CD4-positive, alpha-beta T cell (primary cell): ENCODE results near the gene SYNGAP1. TPM values are rescaled to one million over a fixed set of nuclear protein-coding genes. Genes with fewer than 3 reads are reported as not detected.
"Not testable (repeated sequence)": the region's sequence is repeated elsewhere in the genome, so short reads cannot be mapped to it uniquely, and the experiment has no call there.

Source experiments
- ATAC-seq: fragments of 200-7000 bp; cut with Tn5 transposase; one replicate; pipeline ENCODE4 v1.10.0; 2022; ENCODE audit warnings: mild to moderate bottlenecking; ENCODE audit not compliant: poor library complexity
- CTCF ChIA-PET: fragments of 350-600 bp; sonication (Branson Sonifier 250); formaldehyde crosslinking; loops from one replicate; lab custom pipeline; 2021; ENCODE audit warnings: antibody characterized with exemption, inconsistent platforms; lab: Charles Lee
- POLR2A ChIA-PET: fragments of 350-600 bp; sonication (Branson Sonifier 250); formaldehyde crosslinking; loops from one replicate; lab custom pipeline; 2021; ENCODE audit warnings: antibody characterized with exemption, inconsistent platforms; lab: Charles Lee
- DNase-seq, 14 experiments: peaks; one replicate each; pipeline ENCODE4 v3.0.0-alpha.2; 2013 to 2020; ENCODE audit warnings: mixed read lengths in 2 of 14
- H3K27ac ChIP-seq, 2 donors: one replicate each; pipeline versions ENCODE4 v1.5.1 to v1.7.0; 2013; ENCODE audit warnings: low read length in 2 of 2, low read depth in 1 of 2, mild to moderate bottlenecking in 1 of 2
- H3K27me3 ChIP-seq, 2 experiments: 1 replicate in 1 of 2; 2 replicates in 1 of 2; pipeline versions ENCODE4 v1.6.1 to v1.7.0; 2013; ENCODE audit warnings: low read length in 2 of 2, control low read depth in 1 of 2, mild to moderate bottlenecking in 1 of 2, moderate library complexity in 1 of 2; ENCODE audit not compliant: insufficient read depth in 2 of 2, control insufficient read depth in 1 of 2
- H3K36me3 ChIP-seq: one replicate; pipeline ENCODE4 v1.6.1; 2013; ENCODE audit warnings: low read length, control low read depth; ENCODE audit not compliant: insufficient read depth
- H3K4me1 ChIP-seq: one replicate; pipeline ENCODE4 v1.6.1; 2013; ENCODE audit warnings: low read length, control low read depth; ENCODE audit not compliant: insufficient read depth
- H3K4me3 ChIP-seq: one replicate; pipeline ENCODE4 v1.5.1; 2013; ENCODE audit warnings: mild to moderate bottlenecking, low read length, moderate library complexity
- H3K9me3 ChIP-seq, 2 experiments: 1 replicate in 1 of 2; 2 replicates in 1 of 2; pipeline versions ENCODE4 v1.6.1 to v1.7.0; 2013; ENCODE audit warnings: low read length in 2 of 2, mild to moderate bottlenecking in 2 of 2, control low read depth in 1 of 2, moderate library complexity in 1 of 2; ENCODE audit not compliant: control insufficient read depth in 1 of 2, insufficient read depth in 1 of 2
- H3K27ac Mint-ChIP-seq: one replicate; pipeline ENCODE4 v1.8.0; 2020; ENCODE audit warnings: mixed read lengths
- H3K27me3 Mint-ChIP-seq: one replicate; pipeline ENCODE4 v1.8.0; 2021; ENCODE audit warnings: mixed read lengths
- H3K36me3 Mint-ChIP-seq: one replicate; pipeline ENCODE4 v1.8.0; 2021; ENCODE audit warnings: low read depth, mixed read lengths
- H3K4me1 Mint-ChIP-seq: one replicate; pipeline ENCODE4 v1.8.0; 2021; ENCODE audit warnings: low read depth, mixed read lengths
- H3K4me3 Mint-ChIP-seq: one replicate; pipeline ENCODE4 v1.8.0; 2020; ENCODE audit warnings: mild to moderate bottlenecking, mixed read lengths
- H3K9me3 Mint-ChIP-seq: one replicate; pipeline ENCODE4 v1.8.0; 2020; ENCODE audit warnings: mixed read lengths
- CTCF ChIP-seq: fragments of 200-600 bp; IDR thresholded peaks from one replicate; pipeline ENCODE4 v1.8.0; 2022; ENCODE audit warnings: antibody characterized with exemption, mild to moderate bottlenecking
- intact Hi-C, 2 experiments: fragments of 100-400 bp; cut with DNase I in 1 of 2; cut with micrococcal nuclease in 1 of 2; formaldehyde crosslinking; loops; one replicate each; pipeline versions ENCODE4 v1.15.1 to v1.9.0; 2023 to 2025; cut with DNase I, micrococcal nuclease
- total RNA-seq, 174 experiments: library from RNA in 2 of 174; stranded (reverse) in 2 of 174; gene quantifications; one replicate each; pipeline ENCODE4 v1.2.3 and lab custom pipeline; 2021 to 2026

Gene SYNGAP1
- total RNA-seq, 2 experiments from 2014 or later = 62.4 to 63.8 TPM

GRCh38 chr6:33377171-33377570 lies 42.7 kb upstream of the SYNGAP1 start:
- intact Hi-C loops = loop anchor here in 1 of 2 experiments (10.0 kb wide), 1 partner anchor 232 kb away; no protein-coding TSS in a partner anchor
- ChIA-PET POLR2A (no interaction called here), CTCF (no interaction called here)

DNA sequence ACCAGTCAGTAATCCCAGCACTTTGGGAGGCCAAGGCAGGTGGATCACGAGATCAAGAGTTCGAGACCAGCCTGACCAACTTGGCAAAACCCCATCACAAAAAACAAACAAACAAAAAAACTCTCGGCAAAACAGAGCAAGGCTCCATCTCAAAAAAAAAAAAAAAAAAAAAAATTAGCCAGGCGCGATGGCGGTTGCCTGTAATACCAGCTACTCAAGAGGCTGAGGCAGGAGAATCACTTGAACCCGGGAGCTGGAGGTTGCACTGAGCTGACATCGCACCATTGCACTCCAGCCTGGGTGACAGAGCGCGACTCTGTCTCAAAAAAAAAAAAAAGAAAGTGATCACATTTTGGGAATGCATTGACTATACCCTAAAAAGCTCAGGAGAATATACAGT lies 40.7 kb upstream of the SYNGAP1 start:
- H3K27me3 Mint-ChIP-seq, H3K36me3 ChIP-seq, H3K27me3 ChIP-seq, H3K9me3 ChIP-seq, H3K36me3 Mint-ChIP-seq, H3K27ac ChIP-seq, H3K4me3 ChIP-seq, DNase-seq, H3K4me1 ChIP-seq, H3K4me3 Mint-ChIP-seq, H3K9me3 Mint-ChIP-seq, H3K4me1 Mint-ChIP-seq, ATAC-seq, H3K27ac Mint-ChIP-seq: not testable (repeated sequence)
- POLR2A ChIA-PET = interaction anchor here (0.7 kb wide), 1 partner anchor 75 kb away, joined by 4 read pairs; no protein-coding TSS in a partner anchor
- CTCF ChIA-PET = interaction anchor here (0.7 to 1.1 kb wide), 3 partner anchors 38 to 213 kb away, joined by 3 read pairs; no protein-coding TSS in a partner anchor
- intact Hi-C loops = loop anchor here in 1 of 2 experiments (10.0 kb wide), 1 partner anchor 234 kb away; no protein-coding TSS in a partner anchor

More at GRCh38 chr6:33377171-33377570, 42.7 kb upstream of the SYNGAP1 start:
- peaks cover 6% of the 10 kb centered on the region for H3K4me1 ChIP-seq
- Mint-ChIP-seq H3K27me3 (no peaks in the 10 kb centered on the region), H3K36me3 (no peaks in the 10 kb centered on the region), H3K9me3 (no peaks in the 10 kb centered on the region), H3K4me3 (no peak overlapping the region), H3K4me1 (peaks cover 10% of the 10 kb centered on the region), H3K27ac (no peak overlapping the region)
- no peak for TF ChIP-seq CTCF
- H3K36me3 ChIP-seq = no peaks in the 10 kb centered on the region
- H3K27me3 ChIP-seq = no peaks in the 10 kb centered on the region
- no peaks in the 10 kb centered on the region for H3K9me3 ChIP-seq
- DNase-seq = no peak
- ATAC-seq = no peak
- no peak overlapping the region for H3K4me3 ChIP-seq
- no peak overlapping the region for H3K27ac ChIP-seq

DNA sequence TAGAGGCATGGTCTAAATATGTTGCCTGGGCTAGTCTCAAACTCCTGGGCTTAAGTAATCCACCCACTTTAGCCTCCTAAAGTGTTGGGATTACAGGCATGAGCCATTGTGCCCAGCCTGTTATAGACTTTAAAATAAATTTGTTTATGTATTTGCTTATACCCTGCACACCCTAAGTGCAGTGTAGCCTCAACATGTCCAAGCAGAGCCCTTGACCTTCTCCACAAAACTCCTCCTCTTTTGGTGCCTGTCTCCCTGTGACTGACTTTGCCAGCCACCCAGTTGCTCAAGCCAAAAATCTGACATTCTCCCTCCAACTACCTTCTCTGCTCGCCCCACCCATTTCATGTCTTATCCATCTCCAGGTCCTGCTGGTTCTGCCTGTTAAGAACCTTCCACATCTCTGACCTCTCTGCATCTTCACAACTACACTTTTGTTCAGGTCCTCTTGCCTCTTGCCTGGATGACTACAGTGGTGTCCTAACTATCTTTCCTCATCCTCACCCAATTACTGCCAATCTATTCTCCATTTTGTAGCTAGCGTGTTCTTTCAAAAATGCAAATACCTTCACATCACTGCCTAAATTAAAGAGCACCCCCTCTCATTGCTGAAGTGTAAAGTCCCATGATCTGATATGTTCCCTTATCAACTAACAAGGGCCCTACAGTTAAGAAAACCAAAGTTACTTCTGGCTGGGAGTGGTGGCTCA lies 39.4 kb upstream of the SYNGAP1 start:
- peaks cover 3% of the 10 kb centered on the region for H3K4me1 ChIP-seq
- no peak overlapping the region for H3K4me3 Mint-ChIP-seq
- H3K4me3 ChIP-seq = no peak overlapping the region
- no peaks in the 10 kb centered on the region for H3K9me3 ChIP-seq
- H3K36me3 Mint-ChIP-seq = no peaks in the 10 kb centered on the region
- no peak overlapping the region for H3K27ac Mint-ChIP-seq
- no peaks in the 10 kb centered on the region for H3K27me3 Mint-ChIP-seq
- no peaks in the 10 kb centered on the region for H3K36me3 ChIP-seq
- no peak overlapping the region for H3K27ac ChIP-seq
- POLR2A ChIA-PET = no interaction called here
- H3K4me1 Mint-ChIP-seq = no peaks in the 10 kb centered on the region
- DNase-seq (no peak), ATAC-seq (no peak)
- TF ChIP-seq CTCF = no peak
- no peaks in the 10 kb centered on the region for H3K9me3 Mint-ChIP-seq
- CTCF ChIA-PET = interaction anchor here (1.1 kb wide), 1 partner anchor 68 kb away, joined by 3 read pairs; no protein-coding TSS in a partner anchor
- no peaks in the 10 kb centered on the region for H3K27me3 ChIP-seq
- intact Hi-C loops = no loop called here
